Stomach (tissue), 4 donors: ENCODE measurements around the gene PPP2R2C.

Experiments used
- CTCF ChIP-seq, 7 experiments: fragments of 450-650 bp in 4 of 7; fragments of 200-600 bp in 3 of 7; sonication (generic) in 3 of 7; IDR thresholded peaks; one replicate each; pipeline ENCODE4 v1.5.1; 2016 to 2019; ENCODE audit warnings: antibody characterized with exemption in 7 of 7, control low read depth in 2 of 7, mild to moderate bottlenecking in 1 of 7
- POLR2A ChIP-seq, 4 donors: fragments of 450-650 bp; IDR thresholded peaks; one replicate each; pipeline ENCODE4 v1.6.1; 2016; ENCODE audit warnings: antibody characterized with exemption in 4 of 4, control low read depth in 2 of 4, mild to moderate bottlenecking in 1 of 4, moderate library complexity in 1 of 4

- TF ChIP-seq CTCF (IDR thresholded peaks at IDR 0.05): no peak
- TF ChIP-seq POLR2A (IDR thresholded peaks at IDR 0.05): no peak
Observed at GRCh38 chr4:6419452-6420028, 52.9 kb downstream of the PPP2R2C start.
